ENCODE measurements around the gene PAX5.

GRCh38 chr9:36976371-36977030 is 57.6 kb downstream of the PAX5 start:
- TF ChIP-seq FOXP4 (CRISPR knock-in tag; IDR thresholded peaks at IDR 0.05), result no peak
- TF ChIP-seq CTCF (IDR thresholded peaks at IDR 0.05), result no peak
- no peak for TF ChIP-seq CREB1 (CRISPR knock-in tag; IDR thresholded peaks at IDR 0.05)
- TF ChIP-seq E2F1 (CRISPR knock-in tag; IDR thresholded peaks at IDR 0.05), result no peak
- TF ChIP-seq PRDM15 (CRISPR knock-in tag; IDR thresholded peaks at IDR 0.05), result no peak
- no peak for TF ChIP-seq CREM (CRISPR knock-in tag; IDR thresholded peaks at IDR 0.05)
- TF ChIP-seq MAX (CRISPR knock-in tag; IDR thresholded peaks at IDR 0.05), result no peak
- TF ChIP-seq SMAD3 (CRISPR knock-in tag; IDR thresholded peaks at IDR 0.05; ENCODE audit: borderline replicate concordance), result no peak
- no peak for TF ChIP-seq SP1 (CRISPR knock-in tag; conservative IDR thresholded peaks at IDR 0.05)
- no peak for TF ChIP-seq JUN (CRISPR knock-in tag; IDR thresholded peaks at IDR 0.05)
- no peak for TF ChIP-seq NR2C2 (CRISPR knock-in tag; IDR thresholded peaks at IDR 0.05)
- no peak for TF ChIP-seq USF2 (CRISPR knock-in tag; IDR thresholded peaks at IDR 0.05)
- TF ChIP-seq ESRRA (CRISPR knock-in tag; IDR thresholded peaks at IDR 0.05; ENCODE audit: borderline replicate concordance), result no peak

Data from WTC11 (cell line).